Muscle of leg (tissue), 16 donors: ENCODE data around the gene TUFM. TPM values are rescaled to one million over a fixed set of nuclear protein-coding genes. Genes with fewer than 3 reads are reported as not detected.
"Not testable (repeated sequence)": the region's sequence is repeated elsewhere in the genome, so short reads cannot be mapped to it uniquely, and the experiment has no call there.

ENCODE experiments used
- DNase-seq: peaks from one replicate; pipeline ENCODE4 v3.0.0; 2013
- H3K27ac ChIP-seq: one replicate; pipeline ENCODE4 v1.5.1; 2013; ENCODE audit warnings: mild to moderate bottlenecking, low read length, control low read depth
- H3K27me3 ChIP-seq: one replicate; pipeline ENCODE4 v1.6.1; 2013; ENCODE audit warnings: low read length; ENCODE audit not compliant: control insufficient read depth, insufficient read depth
- H3K36me3 ChIP-seq: one replicate; pipeline ENCODE4 v1.6.1; 2013; ENCODE audit warnings: low read length; ENCODE audit not compliant: control insufficient read depth, insufficient read depth
- H3K4me1 ChIP-seq: one replicate; pipeline ENCODE4 v1.6.1; 2013; ENCODE audit warnings: low read length; ENCODE audit not compliant: control insufficient read depth, insufficient read depth
- H3K4me3 ChIP-seq: one replicate; pipeline ENCODE4 v1.5.1; 2013; ENCODE audit warnings: low read length, control low read depth
- H3K9me3 ChIP-seq: replicated peaks from 2 replicates; pipeline ENCODE4 v1.6.1; 2013; ENCODE audit warnings: low read depth, low read length; ENCODE audit not compliant: control insufficient read depth
- WGBS: methylation state at CpG from one replicate; pipeline ENCODE4 v1.1.5; 2013; ENCODE audit warnings: missing lambda C conversion rate; ENCODE audit not compliant: insufficient coverage; 5-methylcytosine and 5-hydroxymethylcytosine counted together
- long read RNA-seq, 11 donors: transcript quantifications; one replicate each; lab custom pipeline, GENCODE V29; 2026
- polyA plus RNA-seq, 8 donors: library from polyadenylated mRNA; unstranded; fragments of 120-200 nt; gene quantifications; one replicate each; pipeline versions ENCODE4 v1.2.1 to v1.2.3, GENCODE V29; 2013; ENCODE audit warnings: inconsistent platforms in 1 of 8, low replicate concordance in 1 of 8; ENCODE audit not compliant: insufficient read length in 8 of 8, insufficient read depth in 1 of 8
- total RNA-seq: library from RNA; stranded (reverse); fragments of 120-200 nt; gene quantifications from one replicate; pipeline ENCODE4 v1.2.4, GENCODE V29; 2013

The TUFM gene
- total RNA-seq: 87.9 TPM
- polyA plus RNA-seq: 100 to 1,000 TPM; 151 to 193 (median 163) TPM
- long read RNA-seq, donor 1, transcript TUFM-201 (10 exons, 2,071 nt): major isoform, 29 of 30 reads
- long read RNA-seq, donor 1, partial matches to known transcripts: 0 of 30 reads
- long read RNA-seq, donor 1, other reads (novel, unspliced or antisense): 0 of 30 reads
- long read RNA-seq, donor 2, partial matches to known transcripts: 0 of 3 reads
- long read RNA-seq, donor 2, other reads (novel, unspliced or antisense): 0 of 3 reads
- long read RNA-seq, donor 3, transcript TUFM-201 (10 exons, 2,071 nt): major isoform, 82 of 97 reads
- long read RNA-seq, donor 3, partial matches to known transcripts: 13 of 97 reads
- long read RNA-seq, donor 3, other reads (novel, unspliced or antisense): 0 of 97 reads
- long read RNA-seq, donor 4, transcript TUFM-201 (10 exons, 2,071 nt): major isoform, 34 of 66 reads
- long read RNA-seq, donor 4, transcript TUFM-204 (3 exons, 814 nt): minor isoform, 6 of 66 reads
- long read RNA-seq, donor 4, partial matches to known transcripts: 26 of 66 reads
- long read RNA-seq, donor 4, other reads (novel, unspliced or antisense): 0 of 66 reads
- long read RNA-seq, donor 5, transcript TUFM-201 (10 exons, 2,071 nt): major isoform, 147 of 150 reads
- long read RNA-seq, donor 5, partial matches to known transcripts: 0 of 150 reads
- long read RNA-seq, donor 5, other reads (novel, unspliced or antisense): 0 of 150 reads
- long read RNA-seq, donor 6, transcript TUFM-204 (3 exons, 814 nt): minor isoform, 8 of 119 reads
- long read RNA-seq, donor 6, transcript TUFM-201 (10 exons, 2,071 nt): major isoform, 92 of 119 reads
- long read RNA-seq, donor 6, partial matches to known transcripts: 19 of 119 reads
- long read RNA-seq, donor 6, other reads (novel, unspliced or antisense): 0 of 119 reads
- long read RNA-seq, donor 7, transcript TUFM-201 (10 exons, 2,071 nt): major isoform, 60 of 71 reads
- long read RNA-seq, donor 7, transcript TUFM-204 (3 exons, 814 nt): minor isoform, 5 of 71 reads
- long read RNA-seq, donor 7, partial matches to known transcripts: 6 of 71 reads
- long read RNA-seq, donor 7, other reads (novel, unspliced or antisense): 0 of 71 reads
- long read RNA-seq, donor 8, transcript TUFM-204 (3 exons, 814 nt): minor isoform, 5 of 48 reads
- long read RNA-seq, donor 8, transcript TUFM-201 (10 exons, 2,071 nt): major isoform, 43 of 48 reads
- long read RNA-seq, donor 8, partial matches to known transcripts: 0 of 48 reads
- long read RNA-seq, donor 8, other reads (novel, unspliced or antisense): 0 of 48 reads
- long read RNA-seq, donor 9, transcript TUFM-201 (10 exons, 2,071 nt): major isoform, 48 of 187 reads
- long read RNA-seq, donor 9, partial matches to known transcripts: 137 of 187 reads
- long read RNA-seq, donor 9, other reads (novel, unspliced or antisense): 0 of 187 reads
- long read RNA-seq, donor 10, transcript TUFM-201 (10 exons, 2,071 nt): major isoform, 57 of 61 reads
- long read RNA-seq, donor 10, partial matches to known transcripts: 0 of 61 reads
- long read RNA-seq, donor 10, other reads (novel, unspliced or antisense): 0 of 61 reads
- long read RNA-seq, donor 11, transcript TUFM-201 (10 exons, 2,071 nt): major isoform, 47 of 50 reads
- long read RNA-seq, donor 11, partial matches to known transcripts: 0 of 50 reads
- long read RNA-seq, donor 11, other reads (novel, unspliced or antisense): 0 of 50 reads

DNA sequence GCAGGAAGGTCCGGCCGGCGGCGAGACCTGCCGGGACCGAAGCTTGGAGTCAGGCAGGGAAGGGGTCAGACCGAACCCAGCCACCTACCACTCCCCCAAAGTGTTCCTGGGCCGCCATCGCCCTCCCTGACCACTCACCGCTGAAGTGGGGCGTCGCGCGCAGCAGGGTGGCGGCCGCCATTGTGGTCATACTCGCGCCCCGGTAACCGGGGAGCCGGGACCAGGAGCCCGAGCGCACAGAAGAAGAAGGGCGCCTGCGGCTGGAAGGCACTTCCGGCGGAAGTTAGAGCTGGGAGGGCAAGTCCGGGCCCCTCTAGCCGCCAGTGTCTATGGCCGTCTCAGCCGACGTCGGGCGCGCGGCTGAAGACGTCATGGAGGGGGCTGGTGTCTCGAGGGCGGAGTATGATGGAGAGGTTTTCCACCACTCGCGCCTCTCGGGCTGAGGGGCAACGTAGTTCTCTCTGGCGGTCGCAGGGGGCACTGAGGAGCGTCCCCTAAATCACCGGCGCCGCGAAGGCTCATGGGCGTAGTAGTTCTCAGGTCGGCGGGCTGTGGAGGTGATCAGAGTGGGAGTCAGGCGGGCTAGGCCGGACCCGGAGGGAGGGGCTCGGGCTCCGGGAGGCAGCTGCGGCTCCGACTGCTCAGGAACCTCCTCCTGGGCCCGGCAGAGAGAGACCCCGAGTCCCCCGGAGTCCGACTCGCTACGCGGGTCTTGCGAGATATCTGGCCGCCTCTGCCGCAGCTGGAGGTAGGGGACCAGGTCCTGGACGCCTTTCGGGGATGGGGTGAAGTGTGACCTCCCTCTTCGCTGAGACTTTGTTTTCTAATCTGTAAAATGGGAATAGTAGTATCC is at the start of gene TUFM:
Gene TUFM (minus strand): TSS at position 269 of the 853 bp plus-strand sequence. CDS start 79 bp downstream, at position 190.
- H3K27me3 ChIP-seq: no peaks in the 10 kb centered on the region
- H3K36me3 ChIP-seq: peaks cover 36% of the 10 kb centered on the region
- H3K9me3 ChIP-seq: no peaks in the 10 kb centered on the region
- peak within 1 kb of the TSS; percentile 96 for H3K4me3 ChIP-seq
- DNase-seq: peak; percentile 100
- 1% methylated on average over 69 of the region's 73 CpGs for WGBS
- peaks cover 18% of the 10 kb centered on the region for H3K4me1 ChIP-seq
- peak within 1 kb of the TSS; percentile 88 for H3K27ac ChIP-seq

DNA sequence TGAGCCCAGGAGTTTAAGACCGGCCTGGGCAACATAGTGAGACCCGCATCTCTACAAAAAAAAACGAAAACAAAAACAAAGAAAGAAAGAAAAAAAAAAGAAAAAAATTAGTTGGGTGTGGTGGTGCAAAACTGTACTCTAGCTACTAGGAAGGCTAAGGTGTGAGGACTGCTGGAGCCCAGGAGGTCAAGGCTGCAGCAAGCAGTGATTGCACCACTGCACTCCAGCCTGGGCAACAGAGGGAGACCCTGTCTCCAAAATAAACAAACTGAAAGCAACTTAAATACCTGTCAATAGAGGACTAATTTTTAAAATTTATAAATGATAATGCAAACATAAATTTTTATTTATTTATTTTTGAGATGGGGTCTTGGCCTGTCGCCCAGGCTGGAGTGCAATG is 49.5 kb upstream of the TUFM start:
- peaks cover 39% of the 10 kb centered on the region for H3K36me3 ChIP-seq
- no peaks in the 10 kb centered on the region for H3K27me3 ChIP-seq
- WGBS: 93% methylated on average over 3 of the region's 4 CpGs
- H3K4me3 ChIP-seq: no peak overlapping the region
- H3K27ac ChIP-seq: no peak overlapping the region
- DNase-seq: no peak
- H3K9me3 ChIP-seq: no peaks in the 10 kb centered on the region
- no peaks in the 10 kb centered on the region for H3K4me1 ChIP-seq

GRCh38 chr16:28893291-28893690 is 47.1 kb upstream of the TUFM start:
- WGBS: 100% methylated on average over 1 of the region's 4 CpGs
- H3K27ac ChIP-seq: no peak overlapping the region
- no peak for DNase-seq

GRCh38 chr16:28891964-28892890 is 46.1 kb upstream of the TUFM start:
- Histone ChIP-seq H3K4me1 (no peaks in the 10 kb centered on the region), H3K27ac (no peak overlapping the region), H3K9me3 (no peaks in the 10 kb centered on the region), H3K4me3 (no peak overlapping the region), H3K27me3 (no peaks in the 10 kb centered on the region), H3K36me3 (peaks cover 26% of the 10 kb centered on the region)
- DNase-seq: no peak
- WGBS: 74% methylated on average over 10 of the region's 14 CpGs

More at GRCh38 chr16:28893291-28893690, 47.1 kb upstream of the TUFM start:
- peaks cover 31% of the 10 kb centered on the region for H3K36me3 ChIP-seq
- H3K9me3 ChIP-seq: no peaks in the 10 kb centered on the region
- H3K4me1 ChIP-seq: no peaks in the 10 kb centered on the region
- no peaks in the 10 kb centered on the region for H3K27me3 ChIP-seq
- no peak overlapping the region for H3K4me3 ChIP-seq

DNA sequence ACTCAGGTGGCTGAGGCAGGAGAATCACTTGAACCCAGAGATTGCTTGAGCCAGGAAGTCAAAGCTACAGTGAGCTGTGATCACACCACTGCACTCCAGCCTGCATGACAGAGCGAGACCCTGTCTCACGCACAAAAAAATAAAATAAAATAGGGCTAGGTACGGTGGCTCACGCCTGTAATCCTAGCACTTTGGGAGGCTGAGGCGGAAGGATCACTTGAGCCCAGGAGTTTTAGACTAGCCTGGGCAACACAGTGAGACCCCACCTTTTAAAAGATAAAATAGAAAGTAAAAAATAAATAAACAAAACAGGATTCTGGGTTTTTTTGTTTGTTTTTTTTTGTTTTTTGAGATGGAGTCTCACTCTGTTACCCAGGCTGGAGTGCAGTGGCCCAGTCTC is 44.2 kb upstream of the TUFM start:
- not testable (repeated sequence) for DNase-seq, H3K4me3 ChIP-seq, H3K9me3 ChIP-seq, H3K27me3 ChIP-seq, H3K27ac ChIP-seq, H3K4me1 ChIP-seq
- peaks cover 40% of the 10 kb centered on the region for H3K36me3 ChIP-seq
- 92% methylated on average over 2 of the region's 5 CpGs for WGBS

DNA sequence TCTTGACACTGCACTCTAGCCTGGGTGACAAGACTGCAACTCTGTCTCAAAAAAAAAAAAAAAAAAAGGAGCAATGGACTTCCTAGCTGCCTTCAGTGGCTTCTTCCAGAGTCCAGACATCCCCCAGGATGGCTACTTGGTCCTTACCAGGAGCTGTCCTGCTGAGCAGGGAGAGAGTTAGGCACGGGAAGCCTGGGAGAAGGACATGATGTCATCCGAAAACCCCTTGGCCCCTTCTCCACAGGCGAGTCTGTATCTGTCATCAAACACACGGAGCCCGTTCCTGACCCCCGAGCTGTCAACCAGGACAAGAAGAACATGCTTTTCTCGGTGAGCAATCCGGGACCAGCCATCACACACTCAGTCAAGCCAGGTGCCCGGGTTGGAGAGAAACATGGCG is 40.8 kb upstream of the TUFM start:
- no peak overlapping the region for H3K27ac ChIP-seq
- peaks cover 44% of the 10 kb centered on the region for H3K36me3 ChIP-seq
- no peaks in the 10 kb centered on the region for H3K9me3 ChIP-seq
- no peak for DNase-seq
- peaks cover 4% of the 10 kb centered on the region for H3K27me3 ChIP-seq
- peaks cover 19% of the 10 kb centered on the region for H3K4me1 ChIP-seq
- no peak overlapping the region for H3K4me3 ChIP-seq
- 77% methylated on average over 10 of the region's 10 CpGs for WGBS

- H3K4me3 ChIP-seq: no peak overlapping the region
- no peak for DNase-seq
- no peaks in the 10 kb centered on the region for H3K9me3 ChIP-seq
- peaks cover 10% of the 10 kb centered on the region for H3K27me3 ChIP-seq
- WGBS: 88% methylated on average over 6 of the region's 6 CpGs
- H3K27ac ChIP-seq: peak overlapping the region; percentile 90
- H3K4me1 ChIP-seq: peaks cover 37% of the 10 kb centered on the region
- H3K36me3 ChIP-seq: peaks cover 53% of the 10 kb centered on the region
Observed at GRCh38 chr16:28884045-28884444, 37.9 kb upstream of the TUFM start.
